GM06990 (cell line): ENCODE data around the gene SOX18.

ENCODE experiments used
- DNase-seq: peaks from one replicate; pipeline ENCODE4 v3.0.0-alpha.2; 2011; ENCODE audit not compliant: insufficient read length; ENCODE audit errors: extremely low read depth
- H3K27me3 ChIP-seq: replicated peaks from 2 replicates; pipeline ENCODE4 v1.6.0; 2011; ENCODE audit warnings: low read length; ENCODE audit not compliant: control insufficient read depth, insufficient read depth
- H3K36me3 ChIP-seq: 2 replicates; pipeline ENCODE4 v1.5.1; 2011; ENCODE audit warnings: low read length; ENCODE audit not compliant: control insufficient read depth, insufficient read depth
- H3K4me3 ChIP-seq: replicated peaks from 2 replicates; pipeline ENCODE4 v1.5.1; 2011; ENCODE audit warnings: low read depth, mild to moderate bottlenecking, control low read depth, low read length
- CTCF ChIP-seq: IDR thresholded peaks from 2 replicates; pipeline ENCODE4 v1.5.1; 2011; ENCODE audit warnings: low read length, control low read depth, mild to moderate bottlenecking, inconsistent platforms; ENCODE audit not compliant: insufficient read depth, poor library complexity, severe bottlenecking

SOX18 gene

GRCh38 chr20:64037199-64037497, 12.3 kb downstream of the SOX18 start:
- H3K27me3 ChIP-seq = no peaks in the 10 kb centered on the region
- no peak for DNase-seq
- no peak overlapping the region for H3K4me3 ChIP-seq
- peaks cover 5% of the 10 kb centered on the region for H3K36me3 ChIP-seq
- TF ChIP-seq CTCF = no peak

GRCh38 chr20:64036346-64037198, 12.9 kb downstream of the SOX18 start:
- peaks cover 5% of the 10 kb centered on the region for H3K36me3 ChIP-seq
- H3K27me3 ChIP-seq = no peaks in the 10 kb centered on the region
- no peak overlapping the region for H3K4me3 ChIP-seq
- no peak for TF ChIP-seq CTCF
- peak; percentile 56 for DNase-seq

GRCh38 chr20:64035933-64036345, 13.5 kb downstream of the SOX18 start, which contains the start of gene C20orf204:
C20orf204 (plus strand) TSS chr20:64036182; CDS start chr20:64036324, 142 bp downstream.
- Histone ChIP-seq H3K4me3 (no peak within 1 kb of the TSS), H3K36me3 (peaks cover 5% of the 10 kb centered on the region), H3K27me3 (no peaks in the 10 kb centered on the region)
- no peak for TF ChIP-seq CTCF
- DNase-seq = no peak

GRCh38 chr20:64035066-64035932, 14.1 kb downstream of the SOX18 start:
- no peak for TF ChIP-seq CTCF
- DNase-seq = peak; percentile 69
- no peak overlapping the region for H3K4me3 ChIP-seq
- H3K36me3 ChIP-seq = peaks cover 9% of the 10 kb centered on the region
- H3K27me3 ChIP-seq = no peaks in the 10 kb centered on the region

- Histone ChIP-seq H3K4me3 (no peak overlapping the region), H3K36me3 (peaks cover 15% of the 10 kb centered on the region), H3K27me3 (no peaks in the 10 kb centered on the region)
- TF ChIP-seq CTCF = no peak
- no peak for DNase-seq
Measured at GRCh38 chr20:64033981-64034493, 15.4 kb downstream of the SOX18 start.
